Measurements from ENCODE around the gene ATP8A2. TPM values are rescaled to one million over a fixed set of nuclear protein-coding genes. Genes with fewer than 3 reads are reported as not detected.

Gene ATP8A2
- total RNA-seq, 1 donor from 2014 or later = 39.1 TPM

DNA sequence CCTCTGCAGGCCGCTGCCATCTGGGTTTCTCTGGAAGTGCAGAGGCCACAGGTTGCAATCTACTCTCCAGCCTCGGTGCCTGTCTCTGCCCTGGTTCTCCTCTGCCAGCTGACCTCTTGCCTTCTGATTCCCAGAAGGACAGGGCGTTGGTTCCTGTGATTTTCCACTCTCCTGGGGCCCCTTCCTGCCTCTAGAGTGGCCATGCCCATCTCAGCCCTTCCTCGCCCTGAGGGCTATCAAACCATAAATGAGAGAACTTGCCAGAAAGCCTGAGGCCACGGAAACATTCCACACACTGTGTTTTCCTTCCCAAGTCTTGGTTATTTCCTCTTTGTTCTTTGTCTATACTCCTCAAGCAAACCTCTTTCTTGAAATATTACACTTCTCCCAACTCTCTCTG lies 533.8 kb downstream of the ATP8A2 start:
- no peak overlapping the region for H3K27ac Mint-ChIP-seq
- H3K27me3 Mint-ChIP-seq (ENCODE audit: low read depth) = no peaks in the 10 kb centered on the region
- no peak for DNase-seq (ENCODE audit: low spot score in 2 of 2, unreplicated experiment in 2 of 2)
- H3K9me3 Mint-ChIP-seq = no peaks in the 10 kb centered on the region
- peaks cover 13% of the 10 kb centered on the region for H3K4me1 Mint-ChIP-seq
- H3K36me3 Mint-ChIP-seq = no peaks in the 10 kb centered on the region
- no peak overlapping the region for H3K4me3 Mint-ChIP-seq
- TF ChIP-seq, protein P1, sequence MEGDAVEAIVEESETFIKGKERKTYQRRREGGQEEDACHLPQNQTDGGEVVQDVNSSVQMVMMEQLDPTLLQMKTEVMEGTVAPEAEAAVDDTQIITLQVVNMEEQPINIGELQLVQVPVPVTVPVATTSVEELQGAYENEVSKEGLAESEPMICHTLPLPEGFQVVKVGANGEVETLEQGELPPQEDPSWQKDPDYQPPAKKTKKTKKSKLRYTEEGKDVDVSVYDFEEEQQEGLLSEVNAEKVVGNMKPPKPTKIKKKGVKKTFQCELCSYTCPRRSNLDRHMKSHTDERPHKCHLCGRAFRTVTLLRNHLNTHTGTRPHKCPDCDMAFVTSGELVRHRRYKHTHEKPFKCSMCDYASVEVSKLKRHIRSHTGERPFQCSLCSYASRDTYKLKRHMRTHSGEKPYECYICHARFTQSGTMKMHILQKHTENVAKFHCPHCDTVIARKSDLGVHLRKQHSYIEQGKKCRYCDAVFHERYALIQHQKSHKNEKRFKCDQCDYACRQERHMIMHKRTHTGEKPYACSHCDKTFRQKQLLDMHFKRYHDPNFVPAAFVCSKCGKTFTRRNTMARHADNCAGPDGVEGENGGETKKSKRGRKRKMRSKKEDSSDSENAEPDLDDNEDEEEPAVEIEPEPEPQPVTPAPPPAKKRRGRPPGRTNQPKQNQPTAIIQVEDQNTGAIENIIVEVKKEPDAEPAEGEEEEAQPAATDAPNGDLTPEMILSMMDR (IDR thresholded peaks at IDR 0.05; ENCODE audit: unreplicated experiment) = no peak

DNA sequence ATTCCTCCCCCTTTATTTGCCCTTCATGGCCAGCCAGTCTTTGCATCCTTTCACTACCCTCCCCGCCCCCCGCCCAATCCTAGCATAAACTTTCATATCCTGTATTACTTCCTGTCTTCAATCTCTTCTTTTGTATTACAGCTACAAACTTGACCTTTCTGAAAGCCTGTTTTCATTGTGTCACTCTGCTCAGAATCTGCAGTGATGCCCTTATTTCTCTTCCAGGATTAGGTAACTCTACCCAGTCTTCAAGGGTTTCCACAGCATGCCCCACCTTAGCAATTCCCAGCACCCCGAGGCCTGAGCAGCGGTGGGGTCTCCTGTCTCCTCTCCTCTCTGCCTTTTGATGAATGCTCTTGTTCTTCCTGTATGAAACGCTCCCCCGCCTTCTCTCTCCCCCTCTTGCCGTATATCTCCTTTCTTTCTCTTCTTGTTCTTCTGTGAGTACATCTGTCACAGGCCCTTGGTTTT lies 534.5 kb downstream of the ATP8A2 start:
- no peak overlapping the region for H3K4me3 Mint-ChIP-seq
- H3K27me3 Mint-ChIP-seq (ENCODE audit: low read depth) = no peaks in the 10 kb centered on the region
- H3K4me1 Mint-ChIP-seq = peaks cover 7% of the 10 kb centered on the region
- no peak overlapping the region for H3K27ac Mint-ChIP-seq
- H3K9me3 Mint-ChIP-seq = no peaks in the 10 kb centered on the region
- H3K36me3 Mint-ChIP-seq = no peaks in the 10 kb centered on the region
- no peak for DNase-seq (ENCODE audit: low spot score in 2 of 2, unreplicated experiment in 2 of 2)
- TF ChIP-seq, protein P1 (IDR thresholded peaks at IDR 0.05; ENCODE audit: unreplicated experiment) = no peak

DNA sequence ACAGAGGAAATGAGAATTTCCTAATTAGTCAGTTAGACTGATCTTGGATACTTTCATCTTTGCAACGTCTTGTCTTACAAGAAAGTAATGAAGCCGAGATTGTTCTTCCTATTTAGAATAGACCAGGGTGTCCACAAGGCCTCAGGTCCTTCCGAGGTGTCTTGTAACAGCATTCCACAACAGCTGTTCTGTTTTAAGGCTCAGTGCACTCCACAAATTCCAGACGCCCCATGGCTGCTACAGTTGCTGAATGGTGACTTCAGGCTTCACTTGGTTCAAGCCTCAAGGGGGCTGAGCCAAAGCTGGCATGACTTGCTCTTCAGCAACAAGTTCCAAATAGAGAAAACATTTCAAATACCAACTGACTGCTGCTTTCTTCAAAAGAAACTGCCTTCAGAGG lies 536.6 kb downstream of the ATP8A2 start:
- TF ChIP-seq, protein P1 (IDR thresholded peaks at IDR 0.05; ENCODE audit: unreplicated experiment) = no peak
- Mint-ChIP-seq H3K4me1 (no peaks in the 10 kb centered on the region), H3K4me3 (no peak overlapping the region), H3K36me3 (no peaks in the 10 kb centered on the region), H3K9me3 (no peaks in the 10 kb centered on the region), H3K27me3 (ENCODE audit: low read depth) (no peaks in the 10 kb centered on the region), H3K27ac (no peak overlapping the region)
- DNase-seq (ENCODE audit: low spot score in 2 of 2, unreplicated experiment in 2 of 2) = no peak

DNA sequence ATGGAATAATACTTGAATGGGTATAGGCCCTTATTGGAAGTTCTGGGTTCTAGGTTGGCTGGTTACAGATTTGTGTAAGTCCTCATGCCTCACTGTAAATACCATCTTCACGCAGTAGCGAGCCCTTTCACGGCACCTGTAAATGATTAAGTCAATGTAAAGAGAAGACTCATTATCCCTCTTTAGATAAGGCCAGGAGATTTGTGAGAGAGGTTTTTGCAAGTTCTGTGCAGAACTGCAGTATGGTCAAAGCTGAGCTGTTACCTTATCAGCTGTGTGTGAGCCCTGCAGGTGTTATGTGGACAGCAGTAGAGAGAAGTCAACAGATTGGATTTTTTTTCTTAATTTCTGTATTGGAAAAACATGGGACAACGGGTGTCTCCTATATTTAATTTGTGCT lies 538.5 kb downstream of the ATP8A2 start:
- H3K4me3 Mint-ChIP-seq = no peak overlapping the region
- no peak for DNase-seq (ENCODE audit: low spot score in 2 of 2, unreplicated experiment in 2 of 2)
- no peaks in the 10 kb centered on the region for H3K9me3 Mint-ChIP-seq
- peaks cover 5% of the 10 kb centered on the region for H3K4me1 Mint-ChIP-seq
- TF ChIP-seq, protein P1 (IDR thresholded peaks at IDR 0.05; ENCODE audit: unreplicated experiment) = no peak
- no peaks in the 10 kb centered on the region for H3K27me3 Mint-ChIP-seq (ENCODE audit: low read depth)
- H3K36me3 Mint-ChIP-seq = no peaks in the 10 kb centered on the region
- H3K27ac Mint-ChIP-seq = no peak overlapping the region

DNA sequence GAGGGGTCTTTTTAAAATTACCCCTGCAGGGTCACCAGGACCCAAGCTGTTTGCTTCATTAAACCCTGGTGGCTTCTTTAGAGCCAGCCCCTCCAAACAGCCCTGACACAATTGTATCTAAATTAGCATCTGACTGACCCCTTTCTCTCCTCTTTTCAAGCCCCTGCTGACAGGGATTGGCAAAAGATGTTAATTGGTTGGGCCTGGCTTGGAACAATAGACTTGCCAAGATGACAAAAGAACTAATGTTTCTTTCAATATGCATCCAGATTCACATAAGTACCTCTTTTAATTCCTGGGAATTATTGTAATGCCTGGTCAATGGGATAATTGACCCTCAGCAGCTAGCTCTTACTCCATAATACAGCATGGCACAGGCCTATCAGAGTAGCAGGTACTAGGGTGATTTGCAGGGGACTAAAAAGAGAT lies 539.2 kb downstream of the ATP8A2 start:
- TF ChIP-seq, protein P1 (IDR thresholded peaks at IDR 0.05; ENCODE audit: unreplicated experiment) = no peak
- Mint-ChIP-seq H3K4me3 (no peak overlapping the region), H3K36me3 (no peaks in the 10 kb centered on the region), H3K27ac (no peak overlapping the region), H3K9me3 (no peaks in the 10 kb centered on the region), H3K4me1 (peaks cover 9% of the 10 kb centered on the region), H3K27me3 (ENCODE audit: low read depth) (no peaks in the 10 kb centered on the region)
- DNase-seq (ENCODE audit: low spot score in 2 of 2, unreplicated experiment in 2 of 2) = no peak

DNA sequence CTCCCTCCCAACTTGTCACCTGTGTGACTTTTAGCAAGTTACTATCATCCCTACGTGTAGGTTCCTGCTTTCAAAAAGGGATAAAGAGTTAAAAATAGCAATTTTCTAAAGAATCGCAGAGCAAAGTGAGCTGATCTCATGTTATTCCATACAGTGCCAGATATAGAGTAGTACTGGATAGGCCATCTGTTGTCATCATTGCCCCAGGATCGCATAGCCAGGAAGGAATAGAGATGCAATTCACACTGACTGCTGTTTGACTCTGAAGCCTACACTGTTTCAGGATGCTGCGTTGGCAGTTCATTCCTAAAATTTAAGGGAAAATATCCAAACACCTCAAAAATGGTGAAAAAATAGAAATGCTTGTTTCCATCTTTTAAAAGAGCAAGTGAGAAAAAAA lies 541.2 kb downstream of the ATP8A2 start:
- H3K4me1 Mint-ChIP-seq = peaks cover 21% of the 10 kb centered on the region
- TF ChIP-seq, protein P1 (IDR thresholded peaks at IDR 0.05; ENCODE audit: unreplicated experiment) = no peak
- DNase-seq (ENCODE audit: low spot score in 2 of 2, unreplicated experiment in 2 of 2) = no peak
- no peak overlapping the region for H3K4me3 Mint-ChIP-seq
- H3K27me3 Mint-ChIP-seq (ENCODE audit: low read depth) = no peaks in the 10 kb centered on the region
- no peaks in the 10 kb centered on the region for H3K36me3 Mint-ChIP-seq
- H3K27ac Mint-ChIP-seq = no peak overlapping the region
- H3K9me3 Mint-ChIP-seq = no peaks in the 10 kb centered on the region

Data from mesothelial cell of epicardium (in vitro differentiated cells).